ENCODE data around the gene CDH9.

The CDH9 gene

GRCh38 chr5:26981750-26982149 is 56.6 kb downstream of the CDH9 start:
- DNase-seq (ENCODE audit: low spot score) = no peak
- no peak for TF ChIP-seq CTCF (IDR thresholded peaks at IDR 0.05; ENCODE audit: borderline replicate concordance, control extremely low read depth, extremely low read depth, insufficient read depth, missing control alignments)
- in situ Hi-C loops (cut with MboI; ENCODE audit: low sequenced_read_pairs, unreplicated experiment) = no loop called here

GRCh38 chr5:26959290-26959689 is 79.1 kb downstream of the CDH9 start:
- in situ Hi-C loops (cut with MboI; ENCODE audit: low sequenced_read_pairs, unreplicated experiment) = no loop called here
- no peak for TF ChIP-seq CTCF (IDR thresholded peaks at IDR 0.05; ENCODE audit: borderline replicate concordance, control extremely low read depth, extremely low read depth, insufficient read depth, missing control alignments)
- no peak for DNase-seq (ENCODE audit: low spot score)

- TF ChIP-seq CTCF (IDR thresholded peaks at IDR 0.05; ENCODE audit: borderline replicate concordance, control extremely low read depth, extremely low read depth, insufficient read depth, missing control alignments) = no peak
- DNase-seq (ENCODE audit: low spot score) = no peak
- in situ Hi-C loops (cut with MboI; ENCODE audit: low sequenced_read_pairs, unreplicated experiment) = no loop called here
These were observed 83.2 kb downstream of the CDH9 start for GRCh38 chr5:26955161-26955560.

DNA sequence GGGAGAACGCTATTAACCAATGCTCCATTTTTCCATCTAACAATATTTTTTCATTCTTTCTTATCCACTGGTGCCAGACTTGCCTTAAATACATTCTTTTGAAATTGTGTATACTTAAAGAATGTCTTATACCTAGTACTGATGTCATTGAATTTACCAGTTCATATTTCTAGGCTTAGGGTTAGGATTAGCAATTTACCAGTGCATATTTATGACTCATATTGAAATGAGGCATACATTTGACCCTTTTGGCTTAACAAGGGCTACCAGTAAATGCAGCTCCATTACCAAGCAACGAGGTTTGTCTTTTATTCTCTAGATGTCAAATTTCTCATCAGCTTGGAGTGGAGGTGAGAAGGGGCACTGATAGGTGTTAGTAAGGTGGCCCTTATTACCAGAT is 89.5 kb downstream of the CDH9 start:
- TF ChIP-seq CTCF (IDR thresholded peaks at IDR 0.05; ENCODE audit: borderline replicate concordance, control extremely low read depth, extremely low read depth, insufficient read depth, missing control alignments) = no peak
- DNase-seq (ENCODE audit: low spot score) = no peak
- in situ Hi-C loops (cut with MboI; ENCODE audit: low sequenced_read_pairs, unreplicated experiment) = no loop called here

- no peak for TF ChIP-seq CTCF (IDR thresholded peaks at IDR 0.05; ENCODE audit: borderline replicate concordance, control extremely low read depth, extremely low read depth, insufficient read depth, missing control alignments)
- DNase-seq (ENCODE audit: low spot score) = no peak
- in situ Hi-C loops (cut with MboI; ENCODE audit: low sequenced_read_pairs, unreplicated experiment) = no loop called here
These were observed 92.5 kb downstream of the CDH9 start for GRCh38 chr5:26945901-26946300.

DNA sequence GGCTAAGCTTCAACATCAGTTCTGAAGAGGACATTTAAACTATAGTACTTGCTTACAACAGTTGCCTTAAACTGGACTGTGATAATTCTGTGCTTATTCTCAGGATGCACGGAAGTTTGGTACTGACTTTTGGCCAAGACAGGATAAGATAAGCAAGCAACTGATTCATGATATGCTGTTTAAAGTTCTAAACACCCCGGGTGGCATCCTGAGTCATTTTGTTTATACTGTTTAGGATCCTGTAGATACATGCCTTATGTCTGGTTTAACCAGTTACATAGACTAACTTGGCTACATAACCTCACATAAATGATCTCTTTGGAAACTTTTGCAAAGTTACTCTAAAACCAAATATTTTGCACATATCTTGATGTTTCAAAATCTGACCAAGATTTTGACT is 95.9 kb downstream of the CDH9 start:
- no peak for DNase-seq (ENCODE audit: low spot score)
- no peak for TF ChIP-seq CTCF (IDR thresholded peaks at IDR 0.05; ENCODE audit: borderline replicate concordance, control extremely low read depth, extremely low read depth, insufficient read depth, missing control alignments)
- in situ Hi-C loops (cut with MboI; ENCODE audit: low sequenced_read_pairs, unreplicated experiment) = no loop called here

DNA sequence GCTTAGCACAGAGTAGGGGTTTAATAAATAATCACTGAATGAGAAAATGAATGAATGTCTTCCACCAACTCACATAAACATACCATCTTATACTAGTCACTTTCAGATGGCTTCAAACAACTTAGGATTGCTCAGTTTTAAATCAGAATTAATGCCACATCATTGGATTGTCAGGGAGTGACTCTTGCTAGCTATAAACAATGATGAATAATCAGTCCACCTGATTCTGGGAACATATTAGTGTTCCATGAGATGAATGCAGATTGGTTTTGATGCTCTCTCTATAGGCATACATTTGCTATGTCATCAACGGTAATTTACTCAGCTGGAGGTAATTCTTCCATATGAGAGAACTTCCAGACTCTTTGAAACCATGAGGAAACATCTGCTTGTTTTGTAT is 97.4 kb downstream of the CDH9 start:
- no peak for DNase-seq (ENCODE audit: low spot score)
- TF ChIP-seq CTCF (IDR thresholded peaks at IDR 0.05; ENCODE audit: borderline replicate concordance, control extremely low read depth, extremely low read depth, insufficient read depth, missing control alignments) = no peak
- in situ Hi-C loops (cut with MboI; ENCODE audit: low sequenced_read_pairs, unreplicated experiment) = no loop called here
